Caco-2 (cell line): ENCODE data around the gene NRXN2. TPM values are rescaled to one million over a fixed set of nuclear protein-coding genes. Genes with fewer than 3 reads are reported as not detected.
A peak's percentile ranks its signal among the peaks of the same experiment; 100 is the strongest.

Experiments
- BruUV-seq: library from RNA; stranded (reverse); fragments of 400-500 nt; replicated peaks from 2 replicates; lab custom pipeline; 2021; lab: Mats Ljungman, UMichigan
- CTCF ChIA-PET: fragments of 300-600 bp; sonication (Branson Sonifier 250); formaldehyde crosslinking; loops from one replicate; lab custom pipeline; 2022; ENCODE audit warnings: antibody characterized with exemption; lab: Charles Lee
- POLR2A ChIA-PET: fragments of 300-600 bp; sonication (Branson Sonifier 250); formaldehyde crosslinking; loops from one replicate; lab custom pipeline; 2022; ENCODE audit warnings: antibody characterized with exemption; lab: Charles Lee
- DNase-seq, 2 experiments: peaks; one replicate each; pipeline versions ENCODE4 v3.0.0 to v3.0.0-alpha.2; 2020 to 2022
- H3K27me3 ChIP-seq: replicated peaks from 2 replicates; pipeline ENCODE4 v1.6.0; 2011; ENCODE audit warnings: low read length; ENCODE audit not compliant: control insufficient read depth, insufficient read depth
- H3K36me3 ChIP-seq: 2 replicates; pipeline ENCODE4 v1.5.1; 2011; ENCODE audit warnings: low read length; ENCODE audit not compliant: control insufficient read depth, insufficient read depth
- H3K4me1 ChIP-seq: fragments of 250-450 bp; sonication (Bioruptor Pico); 2 replicates; pipeline ENCODE4 v1.5.1; 2020; ENCODE audit warnings: mild to moderate bottlenecking
- H3K4me3 ChIP-seq: 2 replicates; pipeline ENCODE4 v1.5.1; 2011; ENCODE audit warnings: low read depth, mild to moderate bottlenecking, control low read depth, low read length
- H3K9me3 ChIP-seq: fragments of 250-450 bp; sonication (Bioruptor Pico); 2 replicates; pipeline ENCODE4 v1.5.1; 2020; ENCODE audit warnings: mild to moderate bottlenecking, moderate library complexity
- H3K27ac Mint-ChIP-seq: one replicate; pipeline ENCODE4 v1.8.0; 2022; ENCODE audit warnings: mixed read lengths; ENCODE audit not compliant: unreplicated experiment
- H3K27me3 Mint-ChIP-seq: one replicate; pipeline ENCODE4 v1.8.0; 2022; ENCODE audit warnings: mixed read lengths; ENCODE audit not compliant: insufficient read depth, unreplicated experiment
- H3K36me3 Mint-ChIP-seq: one replicate; pipeline ENCODE4 v1.8.0; 2022; ENCODE audit warnings: mild to moderate bottlenecking, mixed read lengths; ENCODE audit not compliant: insufficient read depth, unreplicated experiment
- H3K4me1 Mint-ChIP-seq: one replicate; pipeline ENCODE4 v1.8.0; 2022; ENCODE audit warnings: low read depth, mixed read lengths; ENCODE audit not compliant: unreplicated experiment
- H3K4me3 Mint-ChIP-seq: one replicate; pipeline ENCODE4 v1.8.0; 2022; ENCODE audit warnings: mild to moderate bottlenecking, moderate library complexity, mixed read lengths; ENCODE audit not compliant: unreplicated experiment
- H3K9me3 Mint-ChIP-seq: one replicate; pipeline ENCODE4 v1.8.0; 2022; ENCODE audit warnings: mixed read lengths; ENCODE audit not compliant: unreplicated experiment
- CTCF ChIP-seq, 2 experiments: fragments of 200-600 bp in 1 of 2; IDR thresholded peaks; 1 replicate in 1 of 2; 2 replicates in 1 of 2; pipeline versions ENCODE4 v1.5.1 to v1.8.0; 2011 to 2022; ENCODE audit warnings: antibody characterized with exemption in 1 of 2, control low read depth in 1 of 2, inconsistent platforms in 1 of 2, low read depth in 1 of 2, low read length in 1 of 2, mild to moderate bottlenecking in 1 of 2, moderate library complexity in 1 of 2; ENCODE audit not compliant: insufficient read depth in 1 of 2, severe bottlenecking in 1 of 2, unreplicated experiment in 1 of 2
- intact Hi-C: fragments of 100-400 bp; cut with micrococcal nuclease; formaldehyde crosslinking; loops from one replicate; pipeline ENCODE4 v1.10.0; 2022; ENCODE audit not compliant: unreplicated experiment
- total RNA-seq: library from RNA; stranded (reverse); gene quantifications from 2 replicates; pipeline ENCODE4 v1.2.3, GENCODE V29; 2022

NRXN2 gene
- total RNA-seq, 1 experiment from 2014 or later = 7.6 TPM

- no TSS peak for BruUV-seq
- TF ChIP-seq CTCF (IDR thresholded peaks at IDR 0.05; ENCODE audit: insufficient read depth in 1 of 2, low read depth in 1 of 2, low read length in 1 of 2, severe bottlenecking in 1 of 2, unreplicated experiment in 1 of 2) = no peak
- CTCF ChIA-PET = no interaction called here
- Mint-ChIP-seq H3K4me1 (peaks cover 34% of the 10 kb centered on the region), H3K36me3 (peaks cover 29% of the 10 kb centered on the region), H3K27ac (peak overlapping the region; percentile 76), H3K4me3 (no peak overlapping the region), H3K27me3 (no peaks in the 10 kb centered on the region), H3K9me3 (no peaks in the 10 kb centered on the region)
- H3K4me1 ChIP-seq = peaks cover 42% of the 10 kb centered on the region
- POLR2A ChIA-PET = no interaction called here
- no peak overlapping the region for H3K4me3 ChIP-seq
- no peaks in the 10 kb centered on the region for H3K9me3 ChIP-seq
- no peaks in the 10 kb centered on the region for H3K27me3 ChIP-seq
- no peak for DNase-seq
- no peaks in the 10 kb centered on the region for H3K36me3 ChIP-seq
- intact Hi-C loops = no loop called here
These were observed 162.7 kb downstream of the NRXN2 start for GRCh38 chr11:64560139-64560771.

GRCh38 chr11:64559351-64560138 lies 163.5 kb downstream of the NRXN2 start:
- no peak for DNase-seq
- no TSS peak for BruUV-seq
- ChIA-PET CTCF (no interaction called here), POLR2A (no interaction called here)
- peaks cover 33% of the 10 kb centered on the region for H3K36me3 Mint-ChIP-seq
- intact Hi-C loops = no loop called here
- H3K4me1 Mint-ChIP-seq = peaks cover 36% of the 10 kb centered on the region
- Histone ChIP-seq H3K36me3 (no peaks in the 10 kb centered on the region), H3K9me3 (no peaks in the 10 kb centered on the region), H3K4me3 (no peak overlapping the region), H3K27me3 (no peaks in the 10 kb centered on the region), H3K4me1 (peaks cover 42% of the 10 kb centered on the region)
- no peak for TF ChIP-seq CTCF (IDR thresholded peaks at IDR 0.05; ENCODE audit: insufficient read depth in 1 of 2, low read depth in 1 of 2, low read length in 1 of 2, severe bottlenecking in 1 of 2, unreplicated experiment in 1 of 2)
- peak overlapping the region; percentile 20 for H3K4me3 Mint-ChIP-seq
- no peaks in the 10 kb centered on the region for H3K9me3 Mint-ChIP-seq
- H3K27me3 Mint-ChIP-seq = no peaks in the 10 kb centered on the region
- peak overlapping the region; percentile 76 for H3K27ac Mint-ChIP-seq

- no peak for DNase-seq
- H3K4me1 Mint-ChIP-seq = peaks cover 34% of the 10 kb centered on the region
- TF ChIP-seq CTCF (IDR thresholded peaks at IDR 0.05; ENCODE audit: insufficient read depth in 1 of 2, low read depth in 1 of 2, low read length in 1 of 2, severe bottlenecking in 1 of 2, unreplicated experiment in 1 of 2) = no peak
- intact Hi-C loops = no loop called here
- ChIA-PET CTCF (interaction anchor here (0.9 kb wide), 1 partner anchor 110 kb away, joined by 3 read pairs; no protein-coding TSS in a partner anchor), POLR2A (no interaction called here)
- Histone ChIP-seq H3K27me3 (no peaks in the 10 kb centered on the region), H3K9me3 (no peaks in the 10 kb centered on the region), H3K4me3 (no peak overlapping the region), H3K36me3 (no peaks in the 10 kb centered on the region), H3K4me1 (peaks cover 44% of the 10 kb centered on the region)
- peak overlapping the region; percentile 61 for H3K27ac Mint-ChIP-seq
- peak overlapping the region; percentile 20 for H3K4me3 Mint-ChIP-seq
- no TSS peak for BruUV-seq
- no peaks in the 10 kb centered on the region for H3K9me3 Mint-ChIP-seq
- no peaks in the 10 kb centered on the region for H3K27me3 Mint-ChIP-seq
- peaks cover 35% of the 10 kb centered on the region for H3K36me3 Mint-ChIP-seq
These were observed 164.1 kb downstream of the NRXN2 start for GRCh38 chr11:64558869-64559268.
